Endodermal cell (in vitro differentiated cells): ENCODE data around the gene HPS3. TPM values are rescaled to one million over a fixed set of nuclear protein-coding genes. Genes with fewer than 3 reads are reported as not detected.
A peak's percentile ranks its signal among the peaks of the same experiment; 100 is the strongest.
"Not testable (repeated sequence)": the region's sequence is repeated elsewhere in the genome, so short reads cannot be mapped to it uniquely, and the experiment has no call there.

Source experiments
- DNase-seq: peaks from one replicate; pipeline ENCODE4 v3.0.0-alpha.2; 2017
- H3K27ac ChIP-seq: 2 replicates; pipeline ENCODE4 v1.5.1; 2013; ENCODE audit warnings: mild to moderate bottlenecking, low read depth, low read length, moderate library complexity
- H3K27me3 ChIP-seq: 2 replicates; pipeline ENCODE4 v1.6.1; 2013; ENCODE audit warnings: mild to moderate bottlenecking, low read length, moderate library complexity; ENCODE audit not compliant: insufficient read depth, control insufficient read depth, poor library complexity, severe bottlenecking
- H3K36me3 ChIP-seq: 2 replicates; pipeline ENCODE4 v1.7.0; 2013; ENCODE audit warnings: mild to moderate bottlenecking, low read length, moderate library complexity; ENCODE audit not compliant: control insufficient read depth, insufficient read depth
- H3K4me1 ChIP-seq: one replicate; pipeline ENCODE4 v1.7.0; 2013; ENCODE audit warnings: low read length; ENCODE audit not compliant: control insufficient read depth, insufficient read depth
- H3K4me3 ChIP-seq: 2 replicates; pipeline ENCODE4 v1.5.1; 2013; ENCODE audit warnings: mild to moderate bottlenecking, low read length, moderate library complexity
- H3K9ac ChIP-seq: 2 replicates; pipeline ENCODE4 v1.6.1; 2013; ENCODE audit warnings: mild to moderate bottlenecking, low read length, moderate library complexity; ENCODE audit not compliant: poor library complexity, severe bottlenecking; ENCODE audit errors: extremely low read depth
- H3K9me3 ChIP-seq: 2 replicates; pipeline ENCODE4 v1.6.1; 2013; ENCODE audit warnings: mild to moderate bottlenecking, low read length, moderate library complexity; ENCODE audit not compliant: control insufficient read depth
- H3K27ac Mint-ChIP-seq: 2 replicates; pipeline ENCODE4 v1.8.0; 2020; ENCODE audit warnings: mixed read lengths
- H3K27me3 Mint-ChIP-seq: 2 replicates; pipeline ENCODE4 v1.8.0; 2021; ENCODE audit warnings: mild to moderate bottlenecking, mixed read lengths; ENCODE audit not compliant: insufficient read depth
- H3K36me3 Mint-ChIP-seq: 2 replicates; pipeline ENCODE4 v1.8.0; 2020; ENCODE audit warnings: low read depth, mixed read lengths
- H3K4me1 Mint-ChIP-seq: 2 replicates; pipeline ENCODE4 v1.8.0; 2020; ENCODE audit warnings: mixed read lengths
- H3K4me3 Mint-ChIP-seq: 2 replicates; pipeline ENCODE4 v1.8.0; 2020; ENCODE audit warnings: mild to moderate bottlenecking, moderate library complexity, mixed read lengths
- H3K9me3 Mint-ChIP-seq: 2 replicates; pipeline ENCODE4 v1.8.0; 2020; ENCODE audit warnings: mild to moderate bottlenecking, mixed read lengths
- CTCF ChIP-seq: fragments of 200-600 bp; sonication (generic); conservative IDR thresholded peaks from 2 replicates; pipeline ENCODE4 v1.5.0; 2021; ENCODE audit warnings: antibody characterized with exemption, mild to moderate bottlenecking
- WGBS, 2 experiments: methylation state at CpG; one replicate each; pipeline versions ENCODE4 v1.1.5 to v1.1.7; 2013; ENCODE audit warnings: missing lambda C conversion rate in 2 of 2, mixed read lengths in 1 of 2; ENCODE audit not compliant: insufficient coverage in 1 of 2, insufficient read length in 1 of 2; 5-methylcytosine and 5-hydroxymethylcytosine counted together
- total RNA-seq, 2 donors: library from RNA; stranded (reverse); fragmentation: NEBNext Ultra II Directional in 1 of 2; extraction: Animal tissue kit (Norgen Biotek cat#: 25700) in 1 of 2; gene quantifications; 2 replicates in 1 of 2; 3 replicates in 1 of 2; pipeline ENCODE4 v1.2.1, GENCODE V29; 2021

Gene HPS3
- total RNA-seq, 2 donors from 2014 or later: 26.0 to 28.7 TPM

- TF ChIP-seq CTCF: no peak
- peaks cover 6% of the 10 kb centered on the region for H3K9me3 Mint-ChIP-seq
- no peaks in the 10 kb centered on the region for H3K9me3 ChIP-seq
- H3K4me1 ChIP-seq: peaks cover 18% of the 10 kb centered on the region
- peak overlapping the region; percentile 33 for H3K27ac ChIP-seq
- H3K4me3 ChIP-seq: peak overlapping the region; percentile 24
- H3K27ac Mint-ChIP-seq: peak overlapping the region; percentile 57
- no peak for DNase-seq
- no peak overlapping the region for H3K4me3 Mint-ChIP-seq
- peaks cover 32% of the 10 kb centered on the region for H3K4me1 Mint-ChIP-seq
- H3K9ac ChIP-seq: no peak overlapping the region
- WGBS, 2 experiments: 70 to 91% methylated on average over 1 to 3 of the region's 3 CpGs
- H3K36me3 Mint-ChIP-seq: peaks cover 3% of the 10 kb centered on the region
- H3K27me3 Mint-ChIP-seq: no peaks in the 10 kb centered on the region
- no peaks in the 10 kb centered on the region for H3K36me3 ChIP-seq
- no peaks in the 10 kb centered on the region for H3K27me3 ChIP-seq
These were observed 57.3 kb downstream of the HPS3 start for GRCh38 chr3:149186721-149187120.

GRCh38 chr3:149188494-149188893 is 59.1 kb downstream of the HPS3 start:
- Histone ChIP-seq H3K36me3 (no peaks in the 10 kb centered on the region), H3K9ac (no peak overlapping the region), H3K27ac (no peak overlapping the region), H3K4me1 (peaks cover 18% of the 10 kb centered on the region), H3K27me3 (no peaks in the 10 kb centered on the region), H3K4me3 (no peak overlapping the region), H3K9me3 (no peaks in the 10 kb centered on the region)
- no peak for DNase-seq
- no peak for TF ChIP-seq CTCF
- Mint-ChIP-seq H3K36me3 (peaks cover 3% of the 10 kb centered on the region), H3K27ac (peak overlapping the region; percentile 76), H3K27me3 (no peaks in the 10 kb centered on the region), H3K4me1 (peaks cover 32% of the 10 kb centered on the region), H3K9me3 (peaks cover 6% of the 10 kb centered on the region), H3K4me3 (no peak overlapping the region)
- WGBS, 2 experiments: 72% methylated on average over 2 of the region's 2 CpGs; no CpG with 5 or more reads in 1 of the 2 experiments

- DNase-seq: no peak
- H3K27me3 Mint-ChIP-seq: no peaks in the 10 kb centered on the region
- no peaks in the 10 kb centered on the region for H3K36me3 ChIP-seq
- H3K4me3 Mint-ChIP-seq: no peak overlapping the region
- no peak for TF ChIP-seq CTCF
- no peaks in the 10 kb centered on the region for H3K9me3 Mint-ChIP-seq
- H3K36me3 Mint-ChIP-seq: no peaks in the 10 kb centered on the region
- no peak overlapping the region for H3K27ac ChIP-seq
- no peak overlapping the region for H3K27ac Mint-ChIP-seq
- no peaks in the 10 kb centered on the region for H3K27me3 ChIP-seq
- H3K9me3 ChIP-seq: no peaks in the 10 kb centered on the region
- peaks cover 9% of the 10 kb centered on the region for H3K4me1 ChIP-seq
- H3K9ac ChIP-seq: no peak overlapping the region
- 95 to 100% methylated on average over 1 of the region's 1 CpG for WGBS, 2 experiments
- no peak overlapping the region for H3K4me3 ChIP-seq
- H3K4me1 Mint-ChIP-seq: peaks cover 34% of the 10 kb centered on the region
These were observed 65.8 kb downstream of the HPS3 start for GRCh38 chr3:149195221-149195620.

- Mint-ChIP-seq H3K4me1 (peaks cover 34% of the 10 kb centered on the region), H3K4me3 (peak overlapping the region; percentile 43), H3K27ac (peak overlapping the region; percentile 87)
- not testable (repeated sequence) for H3K36me3 Mint-ChIP-seq, H3K9me3 Mint-ChIP-seq, H3K27me3 ChIP-seq, H3K4me1 ChIP-seq, H3K9me3 ChIP-seq, H3K27me3 Mint-ChIP-seq, H3K36me3 ChIP-seq, DNase-seq, H3K27ac ChIP-seq
- 10 to 16% methylated on average over 2 to 12 of the region's 12 CpGs for WGBS, 2 experiments
- peak overlapping the region; percentile 3 for H3K9ac ChIP-seq
- H3K4me3 ChIP-seq: peak overlapping the region; percentile 73
These were observed 67.6 kb downstream of the HPS3 start for GRCh38 chr3:149196805-149197592.
